T-helper 1 cell treated with Interleukin-12 subunit alpha and Interleukin-12 subunit beta and Interleukin-4 antibody, amounts not matched to agents 30 μg/mL and 1 μg/mL, for 36 hours (primary cell): Measurements from ENCODE around the gene CCDC13.

ENCODE experiments used
- H3K27ac Mint-ChIP-seq: one replicate; pipeline ENCODE4 v1.8.0; 2021; ENCODE audit warnings: mild to moderate bottlenecking, mixed read lengths
- H3K27me3 Mint-ChIP-seq: one replicate; pipeline ENCODE4 v1.8.0; 2021; ENCODE audit warnings: low read depth, mixed read lengths
- H3K36me3 Mint-ChIP-seq: one replicate; pipeline ENCODE4 v1.8.0; 2021; ENCODE audit warnings: low read depth, mixed read lengths
- H3K4me1 Mint-ChIP-seq: one replicate; pipeline ENCODE4 v1.8.0; 2021; ENCODE audit warnings: low read depth, mixed read lengths
- H3K4me3 Mint-ChIP-seq: one replicate; pipeline ENCODE4 v1.8.0; 2021; ENCODE audit warnings: mild to moderate bottlenecking, moderate library complexity, mixed read lengths
- H3K9me3 Mint-ChIP-seq: one replicate; pipeline ENCODE4 v1.8.0; 2021; ENCODE audit warnings: mixed read lengths

The CCDC13 gene

GRCh38 chr3:42752441-42752840 lies 20.6 kb downstream of the CCDC13 start:
- peaks cover 17% of the 10 kb centered on the region for H3K4me1 Mint-ChIP-seq
- no peak overlapping the region for H3K4me3 Mint-ChIP-seq
- no peaks in the 10 kb centered on the region for H3K9me3 Mint-ChIP-seq
- peaks cover 8% of the 10 kb centered on the region for H3K27me3 Mint-ChIP-seq
- no peaks in the 10 kb centered on the region for H3K36me3 Mint-ChIP-seq
- H3K27ac Mint-ChIP-seq = no peak overlapping the region

GRCh38 chr3:42751609-42752008 lies 21.4 kb downstream of the CCDC13 start:
- Mint-ChIP-seq H3K9me3 (no peaks in the 10 kb centered on the region), H3K4me1 (peaks cover 20% of the 10 kb centered on the region), H3K27me3 (peaks cover 8% of the 10 kb centered on the region), H3K27ac (no peak overlapping the region), H3K36me3 (no peaks in the 10 kb centered on the region), H3K4me3 (no peak overlapping the region)

GRCh38 chr3:42750834-42751233 lies 22.2 kb downstream of the CCDC13 start:
- peaks cover 8% of the 10 kb centered on the region for H3K27me3 Mint-ChIP-seq
- H3K4me1 Mint-ChIP-seq = peaks cover 20% of the 10 kb centered on the region
- H3K36me3 Mint-ChIP-seq = no peaks in the 10 kb centered on the region
- no peak overlapping the region for H3K4me3 Mint-ChIP-seq
- no peak overlapping the region for H3K27ac Mint-ChIP-seq
- H3K9me3 Mint-ChIP-seq = no peaks in the 10 kb centered on the region

GRCh38 chr3:42749753-42750231 lies 23.3 kb downstream of the CCDC13 start:
- peaks cover 8% of the 10 kb centered on the region for H3K27me3 Mint-ChIP-seq
- no peak overlapping the region for H3K27ac Mint-ChIP-seq
- peaks cover 17% of the 10 kb centered on the region for H3K4me1 Mint-ChIP-seq

GRCh38 chr3:42749025-42749752 lies 23.9 kb downstream of the CCDC13 start:
- no peak overlapping the region for H3K4me3 Mint-ChIP-seq
- no peaks in the 10 kb centered on the region for H3K9me3 Mint-ChIP-seq
- H3K27me3 Mint-ChIP-seq = peaks cover 7% of the 10 kb centered on the region
- H3K4me1 Mint-ChIP-seq = peaks cover 18% of the 10 kb centered on the region
- no peaks in the 10 kb centered on the region for H3K36me3 Mint-ChIP-seq
- H3K27ac Mint-ChIP-seq = peak overlapping the region; percentile 59

More at GRCh38 chr3:42749753-42750231, 23.3 kb downstream of the CCDC13 start:
- H3K9me3 Mint-ChIP-seq = no peaks in the 10 kb centered on the region
- no peak overlapping the region for H3K4me3 Mint-ChIP-seq
- H3K36me3 Mint-ChIP-seq = no peaks in the 10 kb centered on the region

GRCh38 chr3:42747581-42747980 lies 25.5 kb downstream of the CCDC13 start:
- H3K27me3 Mint-ChIP-seq = no peaks in the 10 kb centered on the region
- H3K4me3 Mint-ChIP-seq = no peak overlapping the region
- H3K4me1 Mint-ChIP-seq = peaks cover 19% of the 10 kb centered on the region
- no peaks in the 10 kb centered on the region for H3K36me3 Mint-ChIP-seq
- no peaks in the 10 kb centered on the region for H3K9me3 Mint-ChIP-seq
- H3K27ac Mint-ChIP-seq = peak overlapping the region; percentile 50

GRCh38 chr3:42746455-42747450 lies 26.3 kb downstream of the CCDC13 start:
- no peak overlapping the region for H3K4me3 Mint-ChIP-seq
- no peaks in the 10 kb centered on the region for H3K36me3 Mint-ChIP-seq
- H3K27me3 Mint-ChIP-seq = no peaks in the 10 kb centered on the region
- no peaks in the 10 kb centered on the region for H3K9me3 Mint-ChIP-seq
- H3K4me1 Mint-ChIP-seq = peaks cover 19% of the 10 kb centered on the region
- no peak overlapping the region for H3K27ac Mint-ChIP-seq

- no peak overlapping the region for H3K27ac Mint-ChIP-seq
- no peaks in the 10 kb centered on the region for H3K9me3 Mint-ChIP-seq
- peaks cover 19% of the 10 kb centered on the region for H3K4me1 Mint-ChIP-seq
- no peaks in the 10 kb centered on the region for H3K36me3 Mint-ChIP-seq
- H3K4me3 Mint-ChIP-seq = no peak overlapping the region
- H3K27me3 Mint-ChIP-seq = no peaks in the 10 kb centered on the region
Measured at GRCh38 chr3:42745776-42746454, 27.1 kb downstream of the CCDC13 start.

- Mint-ChIP-seq H3K4me1 (peaks cover 19% of the 10 kb centered on the region), H3K27me3 (no peaks in the 10 kb centered on the region), H3K36me3 (no peaks in the 10 kb centered on the region), H3K4me3 (no peak overlapping the region), H3K27ac (no peak overlapping the region), H3K9me3 (no peaks in the 10 kb centered on the region)
Measured at GRCh38 chr3:42745291-42745745, 27.7 kb downstream of the CCDC13 start.

GRCh38 chr3:42743204-42743995 lies 29.7 kb downstream of the CCDC13 start:
- Mint-ChIP-seq H3K4me3 (no peak overlapping the region), H3K4me1 (peaks cover 14% of the 10 kb centered on the region), H3K27me3 (peaks cover 4% of the 10 kb centered on the region), H3K9me3 (no peaks in the 10 kb centered on the region), H3K36me3 (no peaks in the 10 kb centered on the region), H3K27ac (no peak overlapping the region)

GRCh38 chr3:42742688-42743087 lies 30.4 kb downstream of the CCDC13 start:
- H3K27ac Mint-ChIP-seq = no peak overlapping the region
- H3K9me3 Mint-ChIP-seq = no peaks in the 10 kb centered on the region
- H3K36me3 Mint-ChIP-seq = no peaks in the 10 kb centered on the region
- peaks cover 7% of the 10 kb centered on the region for H3K4me1 Mint-ChIP-seq
- H3K27me3 Mint-ChIP-seq = peaks cover 4% of the 10 kb centered on the region
- no peak overlapping the region for H3K4me3 Mint-ChIP-seq

GRCh38 chr3:42742259-42742658 lies 30.8 kb downstream of the CCDC13 start:
- H3K4me3 Mint-ChIP-seq = no peak overlapping the region
- peaks cover 3% of the 10 kb centered on the region for H3K4me1 Mint-ChIP-seq
- H3K9me3 Mint-ChIP-seq = no peaks in the 10 kb centered on the region
- no peak overlapping the region for H3K27ac Mint-ChIP-seq
- H3K27me3 Mint-ChIP-seq = peaks cover 4% of the 10 kb centered on the region
- H3K36me3 Mint-ChIP-seq = no peaks in the 10 kb centered on the region

GRCh38 chr3:42741796-42742195 lies 31.3 kb downstream of the CCDC13 start:
- H3K27ac Mint-ChIP-seq = no peak overlapping the region
- no peak overlapping the region for H3K4me3 Mint-ChIP-seq
- H3K36me3 Mint-ChIP-seq = no peaks in the 10 kb centered on the region
- H3K27me3 Mint-ChIP-seq = peaks cover 4% of the 10 kb centered on the region
- peaks cover 2% of the 10 kb centered on the region for H3K4me1 Mint-ChIP-seq
- H3K9me3 Mint-ChIP-seq = no peaks in the 10 kb centered on the region
